Gastroesophageal sphincter (tissue), 3 donors: Measurements from ENCODE around the gene WSCD2.

Source experiments
- POLR2A ChIP-seq, 2 donors: fragments of 450-650 bp; IDR thresholded peaks; one replicate each; pipeline ENCODE4 v1.6.1; 2017; ENCODE audit warnings: antibody characterized with exemption in 2 of 2, mild to moderate bottlenecking in 2 of 2, moderate library complexity in 1 of 2
- POLR2AphosphoS5 ChIP-seq: sonication (generic); formaldehyde crosslinking; IDR thresholded peaks from one replicate; pipeline ENCODE4 v1.6.1; 2017; ENCODE audit warnings: antibody characterized with exemption
- TF ChIP-seq, protein P1 (sequence below), 4 experiments: fragments of 200-600 bp in 2 of 4; fragments of 450-650 bp in 2 of 4; sonication (generic) in 1 of 4; IDR thresholded peaks; one replicate each; pipeline ENCODE4 v1.5.1; 2017 to 2019; ENCODE audit warnings: antibody characterized with exemption in 4 of 4, mild to moderate bottlenecking in 2 of 4, moderate library complexity in 2 of 4

DNA sequence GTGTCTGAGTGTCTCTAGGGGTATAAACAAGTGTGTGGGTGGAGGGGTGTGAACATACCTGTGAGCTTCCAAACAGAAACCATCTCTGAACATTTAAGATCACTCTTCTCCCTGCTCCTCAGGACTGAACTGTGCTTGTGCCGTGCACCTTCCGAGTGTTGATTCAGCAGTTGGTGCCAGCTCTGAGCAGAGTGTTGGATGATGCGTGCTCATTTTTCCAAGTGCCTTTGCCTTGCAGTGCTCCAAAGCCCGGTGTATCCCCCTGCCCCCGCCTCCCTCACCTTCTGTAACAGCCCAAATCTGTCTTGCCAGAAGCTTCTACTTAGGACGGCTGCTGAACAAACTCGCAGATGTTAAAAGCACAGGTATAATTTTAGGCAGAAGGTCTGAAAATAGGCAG is 4.4 kb downstream of the WSCD2 start:
- TF ChIP-seq, protein P1, sequence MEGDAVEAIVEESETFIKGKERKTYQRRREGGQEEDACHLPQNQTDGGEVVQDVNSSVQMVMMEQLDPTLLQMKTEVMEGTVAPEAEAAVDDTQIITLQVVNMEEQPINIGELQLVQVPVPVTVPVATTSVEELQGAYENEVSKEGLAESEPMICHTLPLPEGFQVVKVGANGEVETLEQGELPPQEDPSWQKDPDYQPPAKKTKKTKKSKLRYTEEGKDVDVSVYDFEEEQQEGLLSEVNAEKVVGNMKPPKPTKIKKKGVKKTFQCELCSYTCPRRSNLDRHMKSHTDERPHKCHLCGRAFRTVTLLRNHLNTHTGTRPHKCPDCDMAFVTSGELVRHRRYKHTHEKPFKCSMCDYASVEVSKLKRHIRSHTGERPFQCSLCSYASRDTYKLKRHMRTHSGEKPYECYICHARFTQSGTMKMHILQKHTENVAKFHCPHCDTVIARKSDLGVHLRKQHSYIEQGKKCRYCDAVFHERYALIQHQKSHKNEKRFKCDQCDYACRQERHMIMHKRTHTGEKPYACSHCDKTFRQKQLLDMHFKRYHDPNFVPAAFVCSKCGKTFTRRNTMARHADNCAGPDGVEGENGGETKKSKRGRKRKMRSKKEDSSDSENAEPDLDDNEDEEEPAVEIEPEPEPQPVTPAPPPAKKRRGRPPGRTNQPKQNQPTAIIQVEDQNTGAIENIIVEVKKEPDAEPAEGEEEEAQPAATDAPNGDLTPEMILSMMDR (IDR thresholded peaks at IDR 0.05) = no peak
- no peak for TF ChIP-seq POLR2A (IDR thresholded peaks at IDR 0.05)
- no peak for TF ChIP-seq POLR2AphosphoS5
